Measurements from ENCODE around the gene F8. TPM values are rescaled to one million over a fixed set of nuclear protein-coding genes. Genes with fewer than 3 reads are reported as not detected.
"Not testable (repeated sequence)": the region's sequence is repeated elsewhere in the genome, so short reads cannot be mapped to it uniquely, and the experiment has no call there.

Gene F8
- total RNA-seq, 2 donors from 2014 or later: 2.2 to 5.6 TPM

DNA sequence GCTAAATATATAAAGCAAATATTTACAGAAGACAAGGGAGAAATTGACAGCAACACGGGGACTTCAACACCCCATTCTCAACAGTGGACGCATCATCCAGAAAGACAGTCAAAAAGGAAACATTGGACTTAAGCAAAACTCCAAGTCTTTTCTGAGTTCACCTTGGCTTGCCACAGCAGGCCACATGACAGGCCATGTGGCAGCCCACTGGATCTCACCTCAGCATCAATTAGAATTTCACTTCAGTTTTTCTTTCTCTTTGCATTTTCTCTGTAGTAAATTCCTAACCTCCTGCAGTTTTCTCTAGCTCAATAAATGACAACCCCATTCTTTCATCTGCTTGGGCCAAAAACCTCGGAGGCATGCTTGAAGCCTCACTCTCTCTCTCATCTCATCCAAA lies 200.5 kb downstream of the F8 start:
- Mint-ChIP-seq H3K27ac (no peak overlapping the region), H3K27me3 (no peaks in the 10 kb centered on the region), H3K4me3 (no peak overlapping the region), H3K4me1 (no peaks in the 10 kb centered on the region), H3K36me3 (ENCODE audit: low read depth) (no peaks in the 10 kb centered on the region)
- DNase-seq (no peak), ATAC-seq (no peak)
- no peaks in the 10 kb centered on the region for H3K9me3 ChIP-seq (ENCODE audit: control insufficient read depth, low read length, poor library complexity, severe bottlenecking)

DNA sequence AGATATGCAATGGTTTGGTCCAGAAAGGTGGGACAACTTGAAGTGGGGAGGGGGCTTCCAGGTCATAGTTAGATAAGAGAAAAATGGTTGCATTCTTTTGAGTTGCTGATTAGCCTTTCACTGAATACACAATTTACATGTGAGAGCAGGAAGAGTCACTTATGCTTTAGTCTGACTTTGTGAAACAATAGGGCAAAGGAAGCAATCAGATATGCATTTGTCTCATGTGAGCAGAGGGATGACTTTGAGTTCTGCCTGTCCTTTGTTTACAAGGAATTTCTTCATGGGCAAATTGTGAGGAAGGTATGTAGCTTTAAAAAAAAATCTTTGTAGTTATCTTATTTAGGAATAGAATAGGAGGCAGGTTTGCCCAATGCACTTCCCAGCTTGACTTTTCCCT lies 201.0 kb downstream of the F8 start:
- H3K4me1 Mint-ChIP-seq: no peaks in the 10 kb centered on the region
- H3K9me3 ChIP-seq (ENCODE audit: control insufficient read depth, low read length, poor library complexity, severe bottlenecking): no peaks in the 10 kb centered on the region
- H3K27me3 Mint-ChIP-seq: no peaks in the 10 kb centered on the region
- ATAC-seq: no peak
- no peak overlapping the region for H3K4me3 Mint-ChIP-seq
- no peak for DNase-seq
- H3K36me3 Mint-ChIP-seq (ENCODE audit: low read depth): no peaks in the 10 kb centered on the region
- no peak overlapping the region for H3K27ac Mint-ChIP-seq

DNA sequence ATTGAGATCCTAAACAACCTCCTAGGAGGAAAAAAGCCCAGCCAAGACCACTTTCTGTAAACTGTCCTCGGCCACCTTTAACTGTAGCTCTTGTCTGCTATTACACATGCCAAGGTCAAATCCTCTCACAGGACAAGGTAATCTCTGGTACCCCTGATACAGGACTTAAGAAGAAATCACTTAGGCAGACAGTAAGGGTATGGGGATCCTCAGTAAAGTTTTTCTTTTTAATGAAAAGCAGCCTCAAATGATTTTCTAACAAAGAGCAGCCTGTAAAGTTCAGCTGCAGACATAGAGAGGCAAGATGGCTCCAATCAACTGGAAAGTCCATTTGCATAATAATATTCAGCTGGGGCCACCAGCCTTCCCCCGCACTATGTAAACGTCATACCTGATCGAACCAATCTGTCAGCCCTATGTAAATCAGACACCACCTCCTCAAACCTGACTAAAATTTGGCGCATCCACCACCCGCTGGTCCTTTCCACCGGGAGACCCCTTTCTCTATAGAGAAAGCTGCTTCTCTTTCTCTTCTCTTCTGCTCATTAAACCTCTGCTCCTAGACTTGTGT lies 202.7 kb downstream of the F8 start:
- H3K4me1 Mint-ChIP-seq: no peaks in the 10 kb centered on the region
- H3K27ac Mint-ChIP-seq: no peak overlapping the region
- ATAC-seq: no peak
- H3K36me3 Mint-ChIP-seq (ENCODE audit: low read depth): no peaks in the 10 kb centered on the region
- no peak for DNase-seq
- H3K9me3 ChIP-seq (ENCODE audit: control insufficient read depth, low read length, poor library complexity, severe bottlenecking): no peaks in the 10 kb centered on the region
- no peak overlapping the region for H3K4me3 Mint-ChIP-seq
- no peaks in the 10 kb centered on the region for H3K27me3 Mint-ChIP-seq

- DNase-seq (no peak), ATAC-seq (no peak)
- H3K27ac Mint-ChIP-seq: no peak overlapping the region
- no peaks in the 10 kb centered on the region for H3K4me1 Mint-ChIP-seq
- H3K9me3 ChIP-seq (ENCODE audit: control insufficient read depth, low read length, poor library complexity, severe bottlenecking): no peaks in the 10 kb centered on the region
- H3K4me3 Mint-ChIP-seq: no peak overlapping the region
- no peaks in the 10 kb centered on the region for H3K27me3 Mint-ChIP-seq
- no peaks in the 10 kb centered on the region for H3K36me3 Mint-ChIP-seq (ENCODE audit: low read depth)
Observed at GRCh38 chrX:154818916-154819770, 203.4 kb downstream of the F8 start.

DNA sequence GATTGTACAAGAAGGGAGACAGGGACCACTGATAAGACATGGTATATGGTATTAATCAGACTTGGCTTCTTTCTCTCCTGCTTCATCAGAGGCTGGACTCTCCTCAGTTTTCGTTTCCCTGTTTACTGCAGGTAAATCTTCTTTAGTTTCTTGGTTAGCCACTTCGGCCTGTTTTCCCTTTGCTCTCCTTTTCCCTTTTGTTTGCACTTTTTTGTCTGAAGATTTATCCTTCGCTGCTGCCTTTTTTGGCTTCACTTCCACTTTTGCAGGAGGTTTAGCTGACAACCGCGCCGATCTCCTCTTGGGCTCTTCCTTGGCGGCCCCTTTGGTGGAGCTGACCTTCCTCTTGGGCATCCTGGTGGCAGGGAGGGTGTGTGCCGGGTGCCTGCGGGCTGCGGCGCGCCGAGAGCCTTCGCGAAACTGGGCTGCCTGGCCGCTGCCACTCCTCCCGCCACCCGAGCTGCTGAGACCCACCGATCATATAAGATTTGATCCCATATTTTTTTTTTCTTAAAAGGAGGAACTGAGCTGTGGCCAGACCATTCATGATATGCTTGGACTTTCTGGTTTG lies 205.4 kb downstream of the F8 start:
- H3K4me3 Mint-ChIP-seq; ATAC-seq; DNase-seq; H3K4me1 Mint-ChIP-seq; H3K27ac Mint-ChIP-seq; H3K36me3 Mint-ChIP-seq (ENCODE audit: low read depth); H3K27me3 Mint-ChIP-seq; H3K9me3 ChIP-seq (ENCODE audit: control insufficient read depth, low read length, poor library complexity, severe bottlenecking): not testable (repeated sequence)

DNA sequence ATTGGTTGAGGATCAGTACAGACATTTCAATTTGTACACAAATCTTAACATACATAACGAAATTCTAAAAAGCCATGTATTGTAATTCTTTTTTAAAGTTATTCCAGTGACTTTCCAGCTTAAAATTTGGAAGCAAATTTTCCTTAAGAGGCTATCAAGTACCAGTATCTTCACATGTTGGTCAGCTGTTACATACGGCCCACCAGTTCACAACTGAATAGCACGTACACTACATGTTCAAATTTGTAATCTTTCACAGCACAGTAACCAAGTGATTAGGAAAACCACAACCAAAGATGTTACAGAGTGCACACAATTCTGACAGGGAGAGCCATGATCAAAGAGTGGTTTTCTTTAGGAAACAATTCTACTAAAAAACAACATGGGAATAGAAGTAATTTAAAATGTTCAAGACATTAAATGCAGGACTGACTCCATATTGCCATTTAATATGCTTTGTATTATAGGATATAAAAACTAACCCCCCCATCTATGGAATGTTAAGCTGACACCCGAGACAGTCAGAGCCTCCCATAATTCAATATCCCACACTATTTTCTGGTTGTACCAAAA lies 206.1 kb downstream of the F8 start:
- H3K4me3 Mint-ChIP-seq; ATAC-seq; H3K9me3 ChIP-seq (ENCODE audit: control insufficient read depth, low read length, poor library complexity, severe bottlenecking); H3K4me1 Mint-ChIP-seq; H3K27me3 Mint-ChIP-seq; H3K27ac Mint-ChIP-seq; DNase-seq; H3K36me3 Mint-ChIP-seq (ENCODE audit: low read depth): not testable (repeated sequence)

GRCh38 chrX:154815274-154815818 lies 207.2 kb downstream of the F8 start:
- H3K27ac Mint-ChIP-seq: no peak overlapping the region
- DNase-seq (no peak), ATAC-seq (no peak)
- H3K9me3 ChIP-seq (ENCODE audit: control insufficient read depth, low read length, poor library complexity, severe bottlenecking): no peaks in the 10 kb centered on the region
- H3K4me3 Mint-ChIP-seq: no peak overlapping the region
- no peaks in the 10 kb centered on the region for H3K36me3 Mint-ChIP-seq (ENCODE audit: low read depth)
- H3K4me1 Mint-ChIP-seq: no peaks in the 10 kb centered on the region
- peaks cover 7% of the 10 kb centered on the region for H3K27me3 Mint-ChIP-seq

DNA sequence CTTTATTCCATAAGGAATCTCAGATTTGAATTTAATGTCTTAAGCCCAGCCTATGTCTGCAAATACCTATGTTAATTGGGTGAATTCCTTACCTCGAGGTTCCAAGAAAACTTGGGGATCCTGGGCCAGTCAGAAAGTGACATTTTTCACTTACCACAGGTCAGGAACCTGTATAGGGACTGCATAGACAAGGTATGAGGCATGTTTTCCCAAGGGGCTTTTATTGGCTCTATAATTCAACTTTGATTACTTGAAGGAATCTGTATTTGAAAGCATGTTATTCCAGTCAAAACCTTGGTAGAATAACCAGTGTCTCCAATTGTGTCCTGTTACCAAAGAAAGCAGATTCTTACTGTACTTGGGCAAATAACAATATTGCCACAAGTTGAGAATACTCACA lies 208.7 kb downstream of the F8 start:
- Mint-ChIP-seq H3K4me3 (no peak overlapping the region), H3K27ac (no peak overlapping the region), H3K36me3 (ENCODE audit: low read depth) (no peaks in the 10 kb centered on the region), H3K4me1 (no peaks in the 10 kb centered on the region), H3K27me3 (peaks cover 7% of the 10 kb centered on the region)
- DNase-seq: no peak
- no peaks in the 10 kb centered on the region for H3K9me3 ChIP-seq (ENCODE audit: control insufficient read depth, low read length, poor library complexity, severe bottlenecking)
- ATAC-seq: no peak

GRCh38 chrX:154812341-154813101 lies 210.0 kb downstream of the F8 start:
- Mint-ChIP-seq H3K4me1 (no peaks in the 10 kb centered on the region), H3K27ac (no peak overlapping the region), H3K27me3 (peaks cover 7% of the 10 kb centered on the region), H3K4me3 (no peak overlapping the region), H3K36me3 (ENCODE audit: low read depth) (no peaks in the 10 kb centered on the region)
- DNase-seq (no peak), ATAC-seq (no peak)
- no peaks in the 10 kb centered on the region for H3K9me3 ChIP-seq (ENCODE audit: control insufficient read depth, low read length, poor library complexity, severe bottlenecking)

GRCh38 chrX:154809939-154810665 lies 212.4 kb downstream of the F8 start:
- no peaks in the 10 kb centered on the region for H3K9me3 ChIP-seq (ENCODE audit: control insufficient read depth, low read length, poor library complexity, severe bottlenecking)
- no peak for DNase-seq
- Mint-ChIP-seq H3K36me3 (ENCODE audit: low read depth) (no peaks in the 10 kb centered on the region), H3K4me1 (no peaks in the 10 kb centered on the region), H3K4me3 (no peak overlapping the region), H3K27ac (no peak overlapping the region), H3K27me3 (peaks cover 7% of the 10 kb centered on the region)
- ATAC-seq: no peak

GRCh38 chrX:154806837-154807501 lies 215.6 kb downstream of the F8 start:
- Mint-ChIP-seq H3K4me3 (no peak overlapping the region), H3K36me3 (ENCODE audit: low read depth) (no peaks in the 10 kb centered on the region), H3K27ac (no peak overlapping the region), H3K27me3 (peaks cover under 1% of the 10 kb centered on the region), H3K4me1 (peaks cover 3% of the 10 kb centered on the region)
- no peak for DNase-seq
- no peak for ATAC-seq
- no peaks in the 10 kb centered on the region for H3K9me3 ChIP-seq (ENCODE audit: control insufficient read depth, low read length, poor library complexity, severe bottlenecking)

- Mint-ChIP-seq H3K27me3 (no peaks in the 10 kb centered on the region), H3K27ac (no peak overlapping the region), H3K4me1 (peaks cover 3% of the 10 kb centered on the region), H3K36me3 (ENCODE audit: low read depth) (no peaks in the 10 kb centered on the region), H3K4me3 (peak overlapping the region; percentile 84)
- no peak for ATAC-seq
- H3K9me3 ChIP-seq (ENCODE audit: control insufficient read depth, low read length, poor library complexity, severe bottlenecking): no peaks in the 10 kb centered on the region
- no peak for DNase-seq
Observed at GRCh38 chrX:154805696-154806091, 216.8 kb downstream of the F8 start.
